Measurements from ENCODE around the gene DDAH2.

- TF ChIP-seq POLR2AphosphoS5 (IDR thresholded peaks at IDR 0.05; ENCODE audit: low read depth, low read length) (no peak), POLR2A (IDR thresholded peaks at IDR 0.05; ENCODE audit: low read depth, low read length) (no peak)
Measured at GRCh38 chr6:31752739-31753319, 23.7 kb upstream of the DDAH2 start.
